ENCODE data around the gene LMBRD2. TPM values are rescaled to one million over a fixed set of nuclear protein-coding genes. Genes with fewer than 3 reads are reported as not detected.
A peak's percentile ranks its signal among the peaks of the same experiment; 100 is the strongest.

LMBRD2 gene
- total RNA-seq, 4 donors from 2014 or later = 5.8 to 18.3 (median 11.3) TPM

GRCh38 chr5:36153726-36154125, 2.0 kb upstream of the LMBRD2 start:
- H3K9me3 ChIP-seq = no peaks in the 10 kb centered on the region
- no peaks in the 10 kb centered on the region for H3K36me3 ChIP-seq
- intact Hi-C loops (cut with DNase I; ENCODE audit: low total_unique reads) (no loop called here), in situ Hi-C loops (cut with MboI; ENCODE audit: low pct_ligation_motif_present in 1 of 4, low pct_unique_long_range_greater_than_20kb in 1 of 4, low sequenced_read_pairs in 3 of 4) (loop anchor here in 1 of 4 donors (10.0 kb wide), 1 partner anchor 91 kb away; the partner anchor contains the start of gene NADK2)
- WGBS, 2 donors (ENCODE audit: low coverage in 1 of 2) = 88 to 90% methylated on average over 4 of the region's 4 CpGs
- TF ChIP-seq EP300 (IDR thresholded peaks at IDR 0.05; ENCODE audit: low read depth) = no peak
- TF ChIP-seq CTCF (IDR thresholded peaks at IDR 0.05) = no peak
- TF ChIP-seq POLR2AphosphoS5 (IDR thresholded peaks at IDR 0.05) = no peak
- no peak for TF ChIP-seq POLR2A (IDR thresholded peaks at IDR 0.05)
- H3K27me3 ChIP-seq = no peaks in the 10 kb centered on the region
- no peak overlapping the region for H3K4me3 ChIP-seq
- H3K4me1 ChIP-seq = peaks cover 3 to 30% (median 20%) of the 10 kb centered on the region in 4 donors
- no peak for DNase-seq
- H3K27ac ChIP-seq = no peak overlapping the region

GRCh38 chr5:36153298-36153677, 1.6 kb upstream of the LMBRD2 start:
- in situ Hi-C loops (cut with MboI; ENCODE audit: low pct_ligation_motif_present in 1 of 4, low pct_unique_long_range_greater_than_20kb in 1 of 4, low sequenced_read_pairs in 3 of 4) (loop anchor here in 1 of 4 donors (10.0 kb wide), 1 partner anchor 92 kb away; the partner anchor contains the start of gene NADK2), intact Hi-C loops (cut with DNase I; ENCODE audit: low total_unique reads) (no loop called here)
- H3K4me1 ChIP-seq = peaks cover 3 to 30% (median 20%) of the 10 kb centered on the region in 4 donors
- H3K9me3 ChIP-seq = no peaks in the 10 kb centered on the region
- 77 to 83% methylated on average over 6 to 7 of the region's 7 CpGs for WGBS, 2 donors (ENCODE audit: low coverage in 1 of 2)
- peak overlapping the region in 2 of 4 donors; percentile 96 to 100 for H3K4me3 ChIP-seq
- H3K27ac ChIP-seq = no peak overlapping the region
- no peaks in the 10 kb centered on the region for H3K36me3 ChIP-seq
- no peak for DNase-seq
- TF ChIP-seq EP300 (IDR thresholded peaks at IDR 0.05; ENCODE audit: low read depth) (no peak), POLR2AphosphoS5 (IDR thresholded peaks at IDR 0.05) (no peak), CTCF (IDR thresholded peaks at IDR 0.05) (no peak), POLR2A (IDR thresholded peaks at IDR 0.05) (no peak)
- H3K27me3 ChIP-seq = no peaks in the 10 kb centered on the region

- intact Hi-C loops (cut with DNase I; ENCODE audit: low total_unique reads) = no loop called here
- in situ Hi-C loops (cut with MboI; ENCODE audit: low pct_ligation_motif_present in 1 of 4, low pct_unique_long_range_greater_than_20kb in 1 of 4, low sequenced_read_pairs in 3 of 4) = loop anchor here in 1 of 4 donors (10.0 kb wide), 1 partner anchor 92 kb away; the partner anchor contains the start of gene NADK2
Observed at GRCh38 chr5:36152324-36153297, 924 bp upstream of the LMBRD2 start.

More at GRCh38 chr5:36152324-36153297, 924 bp upstream of the LMBRD2 start:
- Histone ChIP-seq H3K4me3 (peak overlapping the region; percentile 49 to 100 (median 96)), H3K27ac (peak overlapping the region; percentile 90 to 94 (median 92)), H3K9me3 (no peaks in the 10 kb centered on the region), H3K36me3 (no peaks in the 10 kb centered on the region), H3K4me1 (peaks cover 3 to 30% (median 20%) of the 10 kb centered on the region in 4 donors), H3K27me3 (no peaks in the 10 kb centered on the region)
- DNase-seq = no peak
- no peak for TF ChIP-seq POLR2AphosphoS5 (IDR thresholded peaks at IDR 0.05)
- no peak for TF ChIP-seq POLR2A (IDR thresholded peaks at IDR 0.05)
- no peak for TF ChIP-seq EP300 (IDR thresholded peaks at IDR 0.05; ENCODE audit: low read depth)
- no peak for TF ChIP-seq CTCF (IDR thresholded peaks at IDR 0.05)
- WGBS, 2 donors (ENCODE audit: low coverage in 1 of 2) = 0 to 7% methylated on average over 6 to 24 of the region's 24 CpGs
